Colonic mucosa (tissue), 4 donors: ENCODE measurements around the gene SLC25A13. TPM values are rescaled to one million over a fixed set of nuclear protein-coding genes. Genes with fewer than 3 reads are reported as not detected.
"Not testable (repeated sequence)": the region's sequence is repeated elsewhere in the genome, so short reads cannot be mapped to it uniquely, and the experiment has no call there.

ENCODE experiments used
- DNase-seq: peaks from one replicate; pipeline ENCODE4 v3.0.0-alpha.2; 2020
- H3K27ac ChIP-seq: fragments of 200-600 bp; one replicate; pipeline ENCODE4 v1.8.0; 2021
- H3K27me3 ChIP-seq: fragments of 200-600 bp; one replicate; pipeline ENCODE4 v1.8.0; 2021
- H3K36me3 ChIP-seq: fragments of 200-600 bp; one replicate; pipeline ENCODE4 v1.8.0; 2021
- H3K4me1 ChIP-seq: fragments of 200-600 bp; one replicate; pipeline ENCODE4 v1.8.0; 2021; ENCODE audit warnings: mild to moderate bottlenecking
- H3K4me3 ChIP-seq: fragments of 200-600 bp; one replicate; pipeline ENCODE4 v1.8.0; 2021
- H3K9ac ChIP-seq, 2 donors: one replicate each; pipeline ENCODE4 v1.7.0; 2013; ENCODE audit warnings: control low read depth in 2 of 2, low read depth in 2 of 2, low read length in 2 of 2
- H3K9me3 ChIP-seq: fragments of 200-600 bp; one replicate; pipeline ENCODE4 v1.8.0; 2021
- intact Hi-C: fragments of 100-400 bp; cut with DNase I; formaldehyde crosslinking; loops from one replicate; pipeline ENCODE4 v1.14.1; 2022
- total RNA-seq, 2 donors: library from RNA; stranded (reverse); fragmentation: NEBNext Ultra II Directional in 1 of 2; extraction: Animal tissue kit (Norgen Biotek cat#: 25700) in 1 of 2; gene quantifications; one replicate each; pipeline ENCODE4 v1.2.1, GENCODE V29; 2021
- TF ChIP-seq, protein P1 (sequence below): fragments of 200-600 bp; IDR thresholded peaks from one replicate; pipeline ENCODE4 v1.8.0; 2022; ENCODE audit warnings: antibody characterized with exemption, mild to moderate bottlenecking
- donor health status: healthy.
- donor health status: DM: no; HTN: no; CAD: no.
- donor health status: DM: no; HTN: no; CAD: no.

Gene SLC25A13
- total RNA-seq, 2 donors from 2014 or later, result 36.4 to 45.2 TPM

GRCh38 chr7:96169439-96169838 is 152.5 kb downstream of the SLC25A13 start:
- no peak for DNase-seq
- no peaks in the 10 kb centered on the region for H3K27me3 ChIP-seq
- H3K4me3 ChIP-seq, result no peak overlapping the region
- no peaks in the 10 kb centered on the region for H3K4me1 ChIP-seq
- H3K9me3 ChIP-seq, result no peaks in the 10 kb centered on the region
- intact Hi-C loops, result no loop called here
- H3K9ac ChIP-seq, result no peak overlapping the region
- H3K27ac ChIP-seq, result no peak overlapping the region
- H3K36me3 ChIP-seq, result no peaks in the 10 kb centered on the region
- TF ChIP-seq, protein P1, sequence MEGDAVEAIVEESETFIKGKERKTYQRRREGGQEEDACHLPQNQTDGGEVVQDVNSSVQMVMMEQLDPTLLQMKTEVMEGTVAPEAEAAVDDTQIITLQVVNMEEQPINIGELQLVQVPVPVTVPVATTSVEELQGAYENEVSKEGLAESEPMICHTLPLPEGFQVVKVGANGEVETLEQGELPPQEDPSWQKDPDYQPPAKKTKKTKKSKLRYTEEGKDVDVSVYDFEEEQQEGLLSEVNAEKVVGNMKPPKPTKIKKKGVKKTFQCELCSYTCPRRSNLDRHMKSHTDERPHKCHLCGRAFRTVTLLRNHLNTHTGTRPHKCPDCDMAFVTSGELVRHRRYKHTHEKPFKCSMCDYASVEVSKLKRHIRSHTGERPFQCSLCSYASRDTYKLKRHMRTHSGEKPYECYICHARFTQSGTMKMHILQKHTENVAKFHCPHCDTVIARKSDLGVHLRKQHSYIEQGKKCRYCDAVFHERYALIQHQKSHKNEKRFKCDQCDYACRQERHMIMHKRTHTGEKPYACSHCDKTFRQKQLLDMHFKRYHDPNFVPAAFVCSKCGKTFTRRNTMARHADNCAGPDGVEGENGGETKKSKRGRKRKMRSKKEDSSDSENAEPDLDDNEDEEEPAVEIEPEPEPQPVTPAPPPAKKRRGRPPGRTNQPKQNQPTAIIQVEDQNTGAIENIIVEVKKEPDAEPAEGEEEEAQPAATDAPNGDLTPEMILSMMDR, result no peak

GRCh38 chr7:96167424-96167823 is 154.5 kb downstream of the SLC25A13 start:
- Histone ChIP-seq H3K36me3 (no peaks in the 10 kb centered on the region), H3K9me3 (no peaks in the 10 kb centered on the region)

GRCh38 chr7:96161897-96162296 is 160.0 kb downstream of the SLC25A13 start:
- Histone ChIP-seq H3K9ac (no peak overlapping the region), H3K4me3 (no peak overlapping the region), H3K27ac (no peak overlapping the region), H3K27me3 (no peaks in the 10 kb centered on the region), H3K36me3 (no peaks in the 10 kb centered on the region), H3K9me3 (no peaks in the 10 kb centered on the region), H3K4me1 (no peaks in the 10 kb centered on the region)
- no peak for DNase-seq
- intact Hi-C loops, result no loop called here
- TF ChIP-seq, protein P1, result no peak

More at GRCh38 chr7:96167424-96167823, 154.5 kb downstream of the SLC25A13 start:
- no peak for DNase-seq
- intact Hi-C loops, result no loop called here
- no peaks in the 10 kb centered on the region for H3K4me1 ChIP-seq
- H3K4me3 ChIP-seq, result no peak overlapping the region
- no peak overlapping the region for H3K9ac ChIP-seq
- TF ChIP-seq, protein P1, result no peak
- H3K27me3 ChIP-seq, result no peaks in the 10 kb centered on the region
- H3K27ac ChIP-seq, result no peak overlapping the region

DNA sequence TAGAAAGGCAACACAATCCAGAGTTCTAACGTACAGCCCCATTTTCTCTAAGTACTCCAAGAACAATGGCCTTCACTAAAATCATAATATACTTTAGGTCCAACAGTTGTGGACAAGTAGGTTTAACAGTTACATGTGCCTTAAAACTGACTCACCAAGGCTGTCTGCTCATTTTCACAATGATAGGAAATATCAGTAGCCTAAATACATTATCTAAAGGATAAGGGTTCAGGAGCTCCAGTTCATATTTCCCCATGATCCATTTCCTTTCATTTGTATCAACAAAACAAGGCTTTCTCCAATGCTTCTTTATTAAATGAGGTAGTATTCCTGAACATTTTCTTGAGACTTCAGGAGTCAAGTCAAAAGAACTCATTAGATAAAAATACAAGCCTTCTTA is 164.0 kb downstream of the SLC25A13 start:
- DNase-seq, result no peak
- Histone ChIP-seq H3K36me3 (no peaks in the 10 kb centered on the region), H3K9me3 (no peaks in the 10 kb centered on the region), H3K4me1 (no peaks in the 10 kb centered on the region), H3K27ac (no peak overlapping the region), H3K9ac (no peak overlapping the region), H3K27me3 (no peaks in the 10 kb centered on the region), H3K4me3 (no peak overlapping the region)
- TF ChIP-seq, protein P1, result no peak
- intact Hi-C loops, result no loop called here

DNA sequence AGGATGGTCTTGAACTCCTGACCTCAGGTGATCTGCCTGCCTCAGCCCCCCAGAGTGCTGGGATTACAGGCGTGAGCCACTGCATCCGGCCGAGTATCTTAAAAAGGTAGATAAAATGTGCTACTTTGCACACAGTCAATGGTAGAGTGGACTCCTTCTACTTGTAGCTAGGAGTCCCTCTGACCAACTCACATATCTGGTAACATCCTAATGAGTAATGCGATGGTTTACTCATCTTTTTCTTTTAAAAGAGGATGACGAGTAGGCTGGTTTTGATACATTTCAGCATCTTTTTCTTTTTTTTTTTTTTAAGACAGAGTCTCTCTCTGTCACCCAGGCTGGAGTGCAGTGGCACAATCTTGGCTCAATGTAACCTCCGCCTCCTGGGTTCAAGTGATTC is 167.4 kb downstream of the SLC25A13 start:
- H3K9me3 ChIP-seq, H3K27me3 ChIP-seq, DNase-seq, intact Hi-C loops, H3K4me1 ChIP-seq, H3K36me3 ChIP-seq, H3K27ac ChIP-seq, H3K4me3 ChIP-seq, H3K9ac ChIP-seq: not testable (repeated sequence)

- H3K27me3 ChIP-seq, result no peaks in the 10 kb centered on the region
- H3K9ac ChIP-seq, result no peak overlapping the region
- intact Hi-C loops, result no loop called here
- H3K27ac ChIP-seq, result no peak overlapping the region
- no peaks in the 10 kb centered on the region for H3K4me1 ChIP-seq
- no peaks in the 10 kb centered on the region for H3K36me3 ChIP-seq
- no peaks in the 10 kb centered on the region for H3K9me3 ChIP-seq
- TF ChIP-seq, protein P1, result no peak
- no peak overlapping the region for H3K4me3 ChIP-seq
- no peak for DNase-seq
Observed at GRCh38 chr7:96152706-96153105, 169.2 kb downstream of the SLC25A13 start.
